Uterus (tissue), 4 donors: ENCODE results near the gene ZC2HC1B. TPM values are rescaled to one million over a fixed set of nuclear protein-coding genes. Genes with fewer than 3 reads are reported as not detected.
"Not testable (repeated sequence)": the region's sequence is repeated elsewhere in the genome, so short reads cannot be mapped to it uniquely, and the experiment has no call there.

Source experiments
- DNase-seq, 2 donors: peaks; one replicate each; pipeline ENCODE4 v3.0.0-alpha.2; 2019 to 2020
- H3K27ac ChIP-seq, 2 donors: fragments of 200-600 bp; sonication (generic); 1 replicate in 1 of 2; 2 replicates in 1 of 2; pipeline ENCODE4 v1.5.1; 2016 to 2018
- H3K27me3 ChIP-seq, 2 donors: fragments of 200-600 bp; sonication (generic); one replicate each; pipeline ENCODE4 v1.5.1; 2018 to 2019; ENCODE audit warnings: control low read depth in 1 of 2
- H3K36me3 ChIP-seq, 2 donors: fragments of 200-600 bp; sonication (generic); one replicate each; pipeline ENCODE4 v1.5.1; 2019; ENCODE audit warnings: control low read depth in 1 of 2
- H3K4me1 ChIP-seq, 2 donors: fragments of 200-600 bp; sonication (generic); one replicate each; pipeline ENCODE4 v1.5.1; 2018 to 2019; ENCODE audit warnings: control low read depth in 1 of 2
- H3K4me3 ChIP-seq, 2 donors: fragments of 200-600 bp; sonication (generic); 1 replicate in 1 of 2; 2 replicates in 1 of 2; pipeline ENCODE4 v1.5.1; 2018 to 2019; ENCODE audit warnings: mild to moderate bottlenecking in 1 of 2
- H3K9me3 ChIP-seq, 2 donors: fragments of 200-600 bp; sonication (generic); one replicate each; pipeline ENCODE4 v1.5.1; 2019; ENCODE audit warnings: control low read depth in 1 of 2
- POLR2A ChIP-seq, 2 donors: fragments of 450-650 bp; IDR thresholded peaks; one replicate each; pipeline ENCODE4 v1.6.1; 2016; ENCODE audit warnings: antibody characterized with exemption in 2 of 2, mild to moderate bottlenecking in 1 of 2, moderate library complexity in 1 of 2
- intact Hi-C: fragments of 100-400 bp; cut with DNase I; formaldehyde crosslinking; loops from one replicate; pipeline ENCODE4 v1.15.1; 2023; ENCODE audit warnings: low total_unique reads
- total RNA-seq, 4 donors: library from RNA; depleted of rRNA in 3 of 4; stranded (reverse); fragments of >200 nt in 3 of 4; gene quantifications; one replicate each; pipeline versions ENCODE4 v1.1.0 to v1.2.4, GENCODE V29; 2014 to 2023
- TF ChIP-seq, protein P1 (sequence below), 4 experiments: fragments of 200-600 bp in 2 of 4; fragments of 450-650 bp in 2 of 4; sonication (generic) in 2 of 4; IDR thresholded peaks; one replicate each; pipeline ENCODE4 v1.5.1; 2016 to 2019; ENCODE audit warnings: antibody characterized with exemption in 4 of 4, mild to moderate bottlenecking in 2 of 4, moderate library complexity in 1 of 4
- donor health status: DM: yes; HTN: yes; CAD: no.

The ZC2HC1B gene
- total RNA-seq, 4 donors from 2014 or later = 0.35 TPM; not detected in 3

DNA sequence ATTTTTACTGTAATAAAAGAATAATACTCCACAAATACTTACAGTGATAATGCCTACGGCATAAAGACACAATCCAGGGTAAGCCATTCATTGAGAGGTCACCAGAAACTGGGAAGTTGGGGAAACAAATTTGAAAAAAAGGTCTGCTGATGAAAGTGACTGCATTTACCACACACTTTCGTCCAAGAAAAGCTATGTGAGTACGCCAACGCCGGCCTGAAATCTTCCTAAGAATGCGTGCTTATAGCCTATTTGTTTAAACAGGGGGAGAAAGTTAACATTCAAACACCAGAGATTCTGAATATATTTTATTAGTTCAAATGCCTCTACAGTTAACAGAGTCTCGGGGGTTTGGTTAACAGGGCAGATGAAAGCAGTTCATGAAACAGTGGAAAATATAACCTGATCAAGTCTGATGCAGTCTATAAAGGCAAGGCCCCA, 21.8 kb upstream of the ZC2HC1B start:
- TF ChIP-seq POLR2A (IDR thresholded peaks at IDR 0.05) = no peak
- TF ChIP-seq, protein P1, sequence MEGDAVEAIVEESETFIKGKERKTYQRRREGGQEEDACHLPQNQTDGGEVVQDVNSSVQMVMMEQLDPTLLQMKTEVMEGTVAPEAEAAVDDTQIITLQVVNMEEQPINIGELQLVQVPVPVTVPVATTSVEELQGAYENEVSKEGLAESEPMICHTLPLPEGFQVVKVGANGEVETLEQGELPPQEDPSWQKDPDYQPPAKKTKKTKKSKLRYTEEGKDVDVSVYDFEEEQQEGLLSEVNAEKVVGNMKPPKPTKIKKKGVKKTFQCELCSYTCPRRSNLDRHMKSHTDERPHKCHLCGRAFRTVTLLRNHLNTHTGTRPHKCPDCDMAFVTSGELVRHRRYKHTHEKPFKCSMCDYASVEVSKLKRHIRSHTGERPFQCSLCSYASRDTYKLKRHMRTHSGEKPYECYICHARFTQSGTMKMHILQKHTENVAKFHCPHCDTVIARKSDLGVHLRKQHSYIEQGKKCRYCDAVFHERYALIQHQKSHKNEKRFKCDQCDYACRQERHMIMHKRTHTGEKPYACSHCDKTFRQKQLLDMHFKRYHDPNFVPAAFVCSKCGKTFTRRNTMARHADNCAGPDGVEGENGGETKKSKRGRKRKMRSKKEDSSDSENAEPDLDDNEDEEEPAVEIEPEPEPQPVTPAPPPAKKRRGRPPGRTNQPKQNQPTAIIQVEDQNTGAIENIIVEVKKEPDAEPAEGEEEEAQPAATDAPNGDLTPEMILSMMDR (IDR thresholded peaks at IDR 0.05) = no peak
- intact Hi-C loops = no loop called here
- H3K4me3 ChIP-seq = peak overlapping the region; percentile 72 to 98
- H3K27ac ChIP-seq = peak overlapping the region; percentile 97 to 100
- H3K36me3 ChIP-seq = no peaks in the 10 kb centered on the region
- no peaks in the 10 kb centered on the region for H3K4me1 ChIP-seq
- no peak for DNase-seq
- no peaks in the 10 kb centered on the region for H3K27me3 ChIP-seq
- H3K9me3 ChIP-seq = no peaks in the 10 kb centered on the region

DNA sequence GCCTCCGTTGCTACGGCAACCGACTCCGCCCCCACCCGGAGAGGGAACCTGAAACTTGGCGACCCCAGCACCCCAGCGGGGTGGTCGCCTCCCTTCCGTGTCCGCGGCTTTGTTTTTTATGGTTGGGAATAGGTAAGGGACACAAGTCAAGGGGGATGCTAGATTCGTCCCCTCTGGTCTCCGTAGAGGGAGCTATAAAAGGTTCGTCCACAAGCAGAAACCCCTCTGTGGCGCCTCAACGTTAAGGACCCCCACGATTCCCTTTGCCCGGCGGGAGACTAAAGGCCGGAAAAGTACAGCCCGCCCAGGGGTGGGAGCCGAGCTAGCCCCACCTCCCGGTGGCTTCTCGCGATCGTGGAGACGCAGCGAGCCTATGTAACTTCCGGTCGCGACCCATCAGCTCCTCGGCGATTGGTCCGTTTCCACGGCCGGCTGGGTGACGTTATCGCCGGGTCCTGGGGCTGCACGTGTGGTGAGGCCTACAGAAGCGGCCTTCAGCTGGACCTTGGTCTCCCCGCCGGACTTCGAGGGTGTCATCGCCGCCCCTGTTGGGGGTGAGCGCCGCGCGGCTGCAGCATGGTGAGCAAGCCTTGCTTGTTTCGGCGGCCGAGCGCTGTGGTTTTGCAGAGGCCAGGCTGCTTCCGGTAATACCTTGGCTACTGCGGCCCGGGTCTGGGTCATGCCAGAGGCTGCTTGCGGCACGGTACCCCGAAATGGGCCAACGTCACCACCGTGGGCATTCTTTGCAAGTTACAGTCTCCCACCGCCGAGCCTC, 21.2 kb upstream of the ZC2HC1B start, which contains the start of gene LTV1:
Gene LTV1 (plus strand): TSS at position 437 of the 775 bp plus-strand sequence. CDS start 140 bp downstream, at position 577.
- peak within 1 kb of the TSS; percentile 97 to 100 for H3K27ac ChIP-seq
- no peaks in the 10 kb centered on the region for H3K36me3 ChIP-seq
- no peaks in the 10 kb centered on the region for H3K9me3 ChIP-seq
- DNase-seq = peak; percentile 96 to 97
- no peaks in the 10 kb centered on the region for H3K27me3 ChIP-seq
- peak within 1 kb of the TSS; percentile 72 to 98 for H3K4me3 ChIP-seq
- no peaks in the 10 kb centered on the region for H3K4me1 ChIP-seq
- intact Hi-C loops = no loop called here
- TF ChIP-seq, protein P1 (IDR thresholded peaks at IDR 0.05) = no peak
- peak; percentile 63 to 70 for TF ChIP-seq POLR2A (IDR thresholded peaks at IDR 0.05)

DNA sequence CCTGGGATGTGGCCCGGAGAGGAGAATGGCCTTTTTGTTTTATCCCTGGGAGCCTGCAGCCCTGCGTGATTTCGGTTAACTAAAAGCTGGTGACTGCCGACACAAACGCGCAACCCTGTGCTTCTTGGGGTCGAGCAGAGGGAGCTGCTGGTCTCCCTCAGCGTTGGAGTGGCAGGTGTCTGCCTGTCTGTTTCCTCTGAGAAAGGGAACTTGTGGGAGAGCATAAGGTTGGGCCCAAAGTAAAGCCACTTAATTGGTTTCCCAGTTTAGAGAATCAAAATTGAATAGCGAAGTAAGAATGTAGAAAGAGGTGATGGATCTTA, 20.6 kb upstream of the ZC2HC1B start:
- no peak for DNase-seq
- Histone ChIP-seq H3K9me3 (no peaks in the 10 kb centered on the region), H3K4me1 (no peaks in the 10 kb centered on the region), H3K27me3 (no peaks in the 10 kb centered on the region), H3K27ac (peak overlapping the region; percentile 97 to 100), H3K4me3 (peak overlapping the region; percentile 72 to 98), H3K36me3 (no peaks in the 10 kb centered on the region)
- intact Hi-C loops = no loop called here
- TF ChIP-seq, protein P1 (IDR thresholded peaks at IDR 0.05) = no peak
- no peak for TF ChIP-seq POLR2A (IDR thresholded peaks at IDR 0.05)

DNA sequence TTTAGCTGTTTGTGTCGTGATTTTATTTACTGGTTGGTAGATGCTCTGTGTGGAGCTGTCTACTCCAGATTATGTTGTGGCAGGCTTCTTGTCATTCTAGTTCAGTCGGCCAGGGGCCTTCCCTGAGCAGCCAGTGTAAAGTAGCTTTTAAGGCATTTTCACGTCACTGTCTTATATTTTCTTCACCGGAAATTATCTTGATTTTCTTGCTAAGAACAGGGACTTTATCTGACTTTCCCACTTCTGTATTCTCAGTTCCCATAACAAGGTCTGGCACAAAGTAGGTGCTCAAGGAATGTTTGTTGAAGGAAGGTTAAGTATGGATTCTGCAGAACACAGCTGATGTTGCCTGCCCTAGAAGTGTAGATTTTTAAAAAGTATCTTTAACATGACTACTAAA, 20.3 kb upstream of the ZC2HC1B start:
- no peak for DNase-seq
- H3K9me3 ChIP-seq = no peaks in the 10 kb centered on the region
- H3K36me3 ChIP-seq = no peaks in the 10 kb centered on the region
- H3K4me3 ChIP-seq = peak overlapping the region; percentile 72 to 98
- TF ChIP-seq POLR2A (IDR thresholded peaks at IDR 0.05) = no peak
- TF ChIP-seq, protein P1 (IDR thresholded peaks at IDR 0.05) = no peak
- no peaks in the 10 kb centered on the region for H3K4me1 ChIP-seq
- H3K27me3 ChIP-seq = no peaks in the 10 kb centered on the region
- intact Hi-C loops = no loop called here
- peak overlapping the region in 1 of 2 donors; percentile 97 for H3K27ac ChIP-seq

DNA sequence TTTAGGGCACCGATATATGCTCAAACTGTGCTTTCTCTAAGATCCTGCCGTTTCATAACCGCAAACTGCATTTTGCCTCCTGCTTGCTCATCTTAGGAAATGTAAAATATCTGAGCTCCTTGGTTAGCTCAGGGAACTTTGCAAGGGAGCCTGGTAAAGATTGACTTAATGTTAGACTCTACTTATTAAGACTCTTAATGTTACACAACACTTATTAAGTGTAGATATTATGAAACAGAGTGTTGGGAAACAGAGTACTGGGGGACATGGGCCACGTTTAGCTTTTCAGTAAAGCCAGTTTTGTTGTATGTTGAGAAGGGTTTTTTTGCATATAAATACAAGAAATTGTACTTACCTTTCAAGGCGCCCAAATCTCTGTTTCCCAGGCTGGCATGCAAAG, 19.2 kb upstream of the ZC2HC1B start:
- Histone ChIP-seq H3K4me1 (no peaks in the 10 kb centered on the region), H3K27me3 (no peaks in the 10 kb centered on the region), H3K36me3 (no peaks in the 10 kb centered on the region), H3K27ac (no peak overlapping the region), H3K9me3 (no peaks in the 10 kb centered on the region), H3K4me3 (no peak overlapping the region)
- no peak for DNase-seq
- intact Hi-C loops = no loop called here
- TF ChIP-seq POLR2A (IDR thresholded peaks at IDR 0.05) = no peak
- TF ChIP-seq, protein P1 (IDR thresholded peaks at IDR 0.05) = no peak

DNA sequence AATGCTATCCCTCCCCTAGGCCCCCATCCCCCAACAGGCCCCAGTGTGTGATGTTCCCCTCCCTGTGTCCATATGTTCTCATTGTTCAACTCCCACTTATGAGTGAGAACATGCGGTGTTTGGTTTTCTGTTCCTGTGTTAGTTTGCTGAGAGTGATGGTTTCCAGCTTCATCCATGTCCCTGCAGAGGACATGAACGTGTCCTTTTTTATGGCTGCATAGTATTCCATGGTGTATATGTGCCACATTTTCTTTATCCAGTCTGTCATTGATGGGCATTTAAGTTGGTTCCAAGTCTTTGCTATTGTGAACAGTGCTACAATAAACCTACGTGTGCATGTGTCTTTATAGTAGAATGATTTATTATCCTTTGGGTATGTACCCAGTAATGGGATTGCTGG, 12.6 kb upstream of the ZC2HC1B start:
- intact Hi-C loops, H3K4me1 ChIP-seq, H3K4me3 ChIP-seq, H3K27me3 ChIP-seq, H3K36me3 ChIP-seq, H3K27ac ChIP-seq, H3K9me3 ChIP-seq, DNase-seq: not testable (repeated sequence)

DNA sequence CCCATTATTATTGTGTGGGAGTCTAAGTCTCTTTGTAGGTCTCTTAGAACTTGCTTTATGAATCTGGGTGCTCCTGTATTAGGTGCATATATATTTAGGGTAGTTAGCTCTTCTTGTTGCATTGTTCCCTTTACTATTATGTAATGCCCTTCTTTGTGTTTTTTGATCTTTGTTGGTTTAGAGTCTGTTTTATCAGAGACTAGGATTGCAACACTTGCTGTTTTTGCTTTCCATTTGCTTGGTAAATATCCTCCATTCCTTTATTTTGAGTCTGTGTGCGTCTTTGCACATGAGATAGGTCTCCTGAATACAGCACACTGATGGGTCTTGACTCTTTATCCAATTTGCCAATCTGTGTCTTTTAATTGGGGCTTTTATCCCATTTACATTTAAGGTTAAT, 9.2 kb upstream of the ZC2HC1B start:
- H3K27ac ChIP-seq, DNase-seq, H3K36me3 ChIP-seq, H3K4me3 ChIP-seq, H3K9me3 ChIP-seq, H3K4me1 ChIP-seq, H3K27me3 ChIP-seq, intact Hi-C loops: not testable (repeated sequence)

DNA sequence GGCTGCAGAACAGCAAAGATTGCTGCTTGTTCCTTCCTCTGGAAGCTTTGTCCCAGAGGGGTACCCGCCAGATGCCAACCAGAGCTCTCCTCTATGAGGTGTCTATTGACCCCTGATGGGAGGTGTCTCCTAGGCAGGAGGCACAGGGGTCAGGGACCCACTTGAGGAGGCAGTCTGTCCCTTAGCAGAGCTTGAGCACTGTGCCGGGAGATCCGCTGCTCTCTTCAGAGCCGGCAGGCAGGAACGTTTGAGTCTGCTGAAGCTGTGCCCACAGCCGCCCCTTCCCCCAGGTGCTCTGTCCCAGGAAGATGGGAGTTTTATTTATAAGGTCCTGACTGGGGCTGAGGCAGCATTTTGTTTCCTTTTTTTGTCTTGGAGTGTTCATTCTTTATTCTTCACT, 7.5 kb upstream of the ZC2HC1B start:
- H3K4me3 ChIP-seq, H3K27me3 ChIP-seq, H3K4me1 ChIP-seq, H3K36me3 ChIP-seq, H3K27ac ChIP-seq, H3K9me3 ChIP-seq, intact Hi-C loops, DNase-seq: not testable (repeated sequence)
